WTC11 (cell line): Measurements from ENCODE around the gene IGFALS.

Experiments used
- CREM ChIP-seq: sonication (generic); formaldehyde crosslinking; IDR thresholded peaks from 2 replicates; pipeline ENCODE4 v1.8.1; 2022; ENCODE audit warnings: mild to moderate bottlenecking, missing genetic modification reagents, moderate library complexity
- FOXK1 ChIP-seq: sonication (generic); formaldehyde crosslinking; IDR thresholded peaks from 2 replicates; pipeline ENCODE4 v1.8.0; 2022; ENCODE audit warnings: mild to moderate bottlenecking, moderate library complexity, missing genetic modification reagents
- MYBL2 ChIP-seq: sonication (generic); formaldehyde crosslinking; IDR thresholded peaks from 2 replicates; pipeline ENCODE4 v1.8.1; 2023; ENCODE audit warnings: mild to moderate bottlenecking, moderate library complexity, missing genetic modification reagents
- OVOL2 ChIP-seq: fragments of 250-450 bp; sonication (Bioruptor Pico); IDR thresholded peaks from 2 replicates; pipeline ENCODE4 v1.9.0; 2021; ENCODE audit warnings: mild to moderate bottlenecking, borderline replicate concordance
- SMAD4 ChIP-seq: sonication (generic); formaldehyde crosslinking; IDR thresholded peaks from 2 replicates; pipeline ENCODE4 v1.8.0; 2022; ENCODE audit warnings: mild to moderate bottlenecking, missing genetic modification reagents
- SP1 ChIP-seq: sonication (generic); formaldehyde crosslinking; conservative IDR thresholded peaks from 2 replicates; pipeline ENCODE4 v1.8.1; 2022; ENCODE audit warnings: missing genetic modification reagents
- TP53 ChIP-seq: sonication (generic); formaldehyde crosslinking; IDR thresholded peaks from 2 replicates; pipeline ENCODE4 v1.8.1; 2023; ENCODE audit warnings: mild to moderate bottlenecking, missing genetic modification reagents
- ZBTB21 ChIP-seq: sonication (generic); formaldehyde crosslinking; IDR thresholded peaks from 2 replicates; pipeline ENCODE4 v1.8.1; 2023; ENCODE audit warnings: mild to moderate bottlenecking, missing genetic modification reagents, borderline replicate concordance
- TF ChIP-seq, protein P1 (sequence below): fragments of 200-600 bp; IDR thresholded peaks from 2 replicates; pipeline ENCODE4 v1.8.0; 2022; ENCODE audit warnings: antibody characterized with exemption
- TF ChIP-seq, protein P2 (sequence below): sonication (generic); formaldehyde crosslinking; IDR thresholded peaks from 2 replicates; pipeline ENCODE4 v1.8.1; 2023; ENCODE audit warnings: mild to moderate bottlenecking, missing genetic modification reagents, moderate library complexity
- TF ChIP-seq, protein P3 (sequence below): fragments of 250-450 bp; sonication (Bioruptor Pico); IDR thresholded peaks from 2 replicates; pipeline ENCODE4 v1.9.0; 2021; ENCODE audit warnings: mild to moderate bottlenecking
- TF ChIP-seq, protein P4 (sequence below): sonication (generic); formaldehyde crosslinking; IDR thresholded peaks from 2 replicates; pipeline ENCODE4 v1.8.1; 2022; ENCODE audit warnings: low read depth, mild to moderate bottlenecking, moderate library complexity, missing genetic modification reagents, borderline replicate concordance
- TF ChIP-seq, protein P5 (sequence below): sonication (generic); formaldehyde crosslinking; IDR thresholded peaks from 2 replicates; pipeline ENCODE4 v1.8.0; 2023; ENCODE audit warnings: mild to moderate bottlenecking, missing genetic modification reagents

DNA sequence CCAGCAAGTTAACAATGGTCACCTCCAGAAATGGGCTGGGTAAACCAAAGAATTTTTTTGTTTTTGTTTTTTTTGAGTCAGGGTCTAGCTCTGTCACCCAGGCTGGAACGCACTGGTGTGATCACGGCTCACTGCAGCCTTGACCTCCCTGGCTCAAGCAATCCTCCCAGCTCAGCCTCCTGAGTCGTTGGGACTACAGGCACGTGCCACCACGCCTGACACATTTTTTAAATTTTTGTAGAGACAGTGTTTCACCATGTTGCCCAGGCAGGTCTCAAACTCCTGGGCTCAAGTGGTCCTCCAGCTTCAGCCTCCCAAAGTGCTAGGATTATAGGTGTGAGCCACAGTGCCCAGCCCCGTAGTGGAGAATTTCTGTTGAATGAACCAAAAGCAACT is 12.8 kb downstream of the IGFALS start:
- TF ChIP-seq, protein P1, sequence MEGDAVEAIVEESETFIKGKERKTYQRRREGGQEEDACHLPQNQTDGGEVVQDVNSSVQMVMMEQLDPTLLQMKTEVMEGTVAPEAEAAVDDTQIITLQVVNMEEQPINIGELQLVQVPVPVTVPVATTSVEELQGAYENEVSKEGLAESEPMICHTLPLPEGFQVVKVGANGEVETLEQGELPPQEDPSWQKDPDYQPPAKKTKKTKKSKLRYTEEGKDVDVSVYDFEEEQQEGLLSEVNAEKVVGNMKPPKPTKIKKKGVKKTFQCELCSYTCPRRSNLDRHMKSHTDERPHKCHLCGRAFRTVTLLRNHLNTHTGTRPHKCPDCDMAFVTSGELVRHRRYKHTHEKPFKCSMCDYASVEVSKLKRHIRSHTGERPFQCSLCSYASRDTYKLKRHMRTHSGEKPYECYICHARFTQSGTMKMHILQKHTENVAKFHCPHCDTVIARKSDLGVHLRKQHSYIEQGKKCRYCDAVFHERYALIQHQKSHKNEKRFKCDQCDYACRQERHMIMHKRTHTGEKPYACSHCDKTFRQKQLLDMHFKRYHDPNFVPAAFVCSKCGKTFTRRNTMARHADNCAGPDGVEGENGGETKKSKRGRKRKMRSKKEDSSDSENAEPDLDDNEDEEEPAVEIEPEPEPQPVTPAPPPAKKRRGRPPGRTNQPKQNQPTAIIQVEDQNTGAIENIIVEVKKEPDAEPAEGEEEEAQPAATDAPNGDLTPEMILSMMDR, result no peak
- no peak for TF ChIP-seq SP1 (CRISPR knock-in tag)
- TF ChIP-seq OVOL2 (CRISPR knock-in tag), result no peak
- no peak for TF ChIP-seq CREM (CRISPR knock-in tag)
- TF ChIP-seq, protein P2, sequence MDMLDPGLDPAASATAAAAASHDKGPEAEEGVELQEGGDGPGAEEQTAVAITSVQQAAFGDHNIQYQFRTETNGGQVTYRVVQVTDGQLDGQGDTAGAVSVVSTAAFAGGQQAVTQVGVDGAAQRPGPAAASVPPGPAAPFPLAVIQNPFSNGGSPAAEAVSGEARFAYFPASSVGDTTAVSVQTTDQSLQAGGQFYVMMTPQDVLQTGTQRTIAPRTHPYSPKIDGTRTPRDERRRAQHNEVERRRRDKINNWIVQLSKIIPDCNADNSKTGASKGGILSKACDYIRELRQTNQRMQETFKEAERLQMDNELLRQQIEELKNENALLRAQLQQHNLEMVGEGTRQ (CRISPR knock-in tag), result no peak
- TF ChIP-seq FOXK1, result no peak
- TF ChIP-seq, protein P3, sequence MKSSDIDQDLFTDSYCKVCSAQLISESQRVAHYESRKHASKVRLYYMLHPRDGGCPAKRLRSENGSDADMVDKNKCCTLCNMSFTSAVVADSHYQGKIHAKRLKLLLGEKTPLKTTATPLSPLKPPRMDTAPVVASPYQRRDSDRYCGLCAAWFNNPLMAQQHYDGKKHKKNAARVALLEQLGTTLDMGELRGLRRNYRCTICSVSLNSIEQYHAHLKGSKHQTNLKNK, result no peak
- TF ChIP-seq TP53, result no peak
- TF ChIP-seq, protein P4, sequence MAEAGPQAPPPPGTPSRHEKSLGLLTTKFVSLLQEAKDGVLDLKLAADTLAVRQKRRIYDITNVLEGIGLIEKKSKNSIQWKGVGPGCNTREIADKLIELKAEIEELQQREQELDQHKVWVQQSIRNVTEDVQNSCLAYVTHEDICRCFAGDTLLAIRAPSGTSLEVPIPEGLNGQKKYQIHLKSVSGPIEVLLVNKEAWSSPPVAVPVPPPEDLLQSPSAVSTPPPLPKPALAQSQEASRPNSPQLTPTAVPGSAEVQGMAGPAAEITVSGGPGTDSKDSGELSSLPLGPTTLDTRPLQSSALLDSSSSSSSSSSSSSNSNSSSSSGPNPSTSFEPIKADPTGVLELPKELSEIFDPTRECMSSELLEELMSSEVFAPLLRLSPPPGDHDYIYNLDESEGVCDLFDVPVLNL (CRISPR knock-in tag), result no peak
- TF ChIP-seq, protein P5, sequence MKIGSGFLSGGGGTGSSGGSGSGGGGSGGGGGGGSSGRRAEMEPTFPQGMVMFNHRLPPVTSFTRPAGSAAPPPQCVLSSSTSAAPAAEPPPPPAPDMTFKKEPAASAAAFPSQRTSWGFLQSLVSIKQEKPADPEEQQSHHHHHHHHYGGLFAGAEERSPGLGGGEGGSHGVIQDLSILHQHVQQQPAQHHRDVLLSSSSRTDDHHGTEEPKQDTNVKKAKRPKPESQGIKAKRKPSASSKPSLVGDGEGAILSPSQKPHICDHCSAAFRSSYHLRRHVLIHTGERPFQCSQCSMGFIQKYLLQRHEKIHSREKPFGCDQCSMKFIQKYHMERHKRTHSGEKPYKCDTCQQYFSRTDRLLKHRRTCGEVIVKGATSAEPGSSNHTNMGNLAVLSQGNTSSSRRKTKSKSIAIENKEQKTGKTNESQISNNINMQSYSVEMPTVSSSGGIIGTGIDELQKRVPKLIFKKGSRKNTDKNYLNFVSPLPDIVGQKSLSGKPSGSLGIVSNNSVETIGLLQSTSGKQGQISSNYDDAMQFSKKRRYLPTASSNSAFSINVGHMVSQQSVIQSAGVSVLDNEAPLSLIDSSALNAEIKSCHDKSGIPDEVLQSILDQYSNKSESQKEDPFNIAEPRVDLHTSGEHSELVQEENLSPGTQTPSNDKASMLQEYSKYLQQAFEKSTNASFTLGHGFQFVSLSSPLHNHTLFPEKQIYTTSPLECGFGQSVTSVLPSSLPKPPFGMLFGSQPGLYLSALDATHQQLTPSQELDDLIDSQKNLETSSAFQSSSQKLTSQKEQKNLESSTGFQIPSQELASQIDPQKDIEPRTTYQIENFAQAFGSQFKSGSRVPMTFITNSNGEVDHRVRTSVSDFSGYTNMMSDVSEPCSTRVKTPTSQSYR (CRISPR knock-in tag), result no peak
- TF ChIP-seq ZBTB21 (CRISPR knock-in tag), result no peak
- no peak for TF ChIP-seq MYBL2 (CRISPR knock-in tag)
- no peak for TF ChIP-seq SMAD4 (CRISPR knock-in tag)
